ENCODE results near the gene FAAP20.

The FAAP20 gene

DNA sequence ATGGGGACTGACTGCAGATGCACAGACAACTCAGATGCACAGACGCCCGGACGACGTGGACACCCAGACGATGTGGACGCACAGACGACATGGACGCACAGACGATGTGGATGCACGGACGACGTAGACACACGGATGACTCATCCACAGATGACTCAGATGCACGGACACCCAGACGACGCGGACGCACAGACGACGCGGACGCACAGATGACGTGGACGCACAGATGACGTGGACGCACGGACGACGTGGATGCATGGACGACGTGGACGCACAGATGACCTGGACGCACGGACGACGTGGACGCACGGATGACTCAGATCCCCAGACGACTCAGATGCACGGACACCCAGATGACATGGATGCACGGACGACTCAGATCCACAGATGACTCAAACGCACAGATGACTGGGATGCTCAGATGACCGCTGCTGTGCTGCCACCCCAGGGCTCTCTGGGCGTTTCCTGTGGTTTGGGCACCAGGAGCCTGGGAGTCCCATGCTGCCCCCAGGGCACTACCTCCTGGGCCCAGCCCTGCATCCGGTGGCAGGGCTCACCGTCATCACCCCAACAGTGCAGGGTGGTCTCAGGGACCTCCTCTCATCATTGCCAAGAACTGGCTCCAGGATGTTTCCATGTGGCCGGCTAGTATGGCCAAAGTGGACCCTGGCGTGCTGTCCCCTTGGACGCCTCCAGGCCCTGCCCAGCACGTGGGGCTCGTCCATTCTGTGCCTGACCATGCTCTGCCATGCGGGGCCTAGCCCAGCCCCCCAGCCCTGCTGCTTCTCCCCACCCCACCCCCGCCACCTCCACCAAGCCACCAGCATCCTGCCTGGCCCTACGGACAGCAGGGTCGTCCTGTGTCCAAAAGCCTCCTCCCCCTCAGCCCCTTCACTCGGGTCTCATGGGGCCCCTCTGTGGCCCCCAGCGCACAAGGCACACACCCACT lies 14.0 kb downstream of the FAAP20 start:
- DNase-seq, result peak in 1 of 56 donors; percentile 8

DNA sequence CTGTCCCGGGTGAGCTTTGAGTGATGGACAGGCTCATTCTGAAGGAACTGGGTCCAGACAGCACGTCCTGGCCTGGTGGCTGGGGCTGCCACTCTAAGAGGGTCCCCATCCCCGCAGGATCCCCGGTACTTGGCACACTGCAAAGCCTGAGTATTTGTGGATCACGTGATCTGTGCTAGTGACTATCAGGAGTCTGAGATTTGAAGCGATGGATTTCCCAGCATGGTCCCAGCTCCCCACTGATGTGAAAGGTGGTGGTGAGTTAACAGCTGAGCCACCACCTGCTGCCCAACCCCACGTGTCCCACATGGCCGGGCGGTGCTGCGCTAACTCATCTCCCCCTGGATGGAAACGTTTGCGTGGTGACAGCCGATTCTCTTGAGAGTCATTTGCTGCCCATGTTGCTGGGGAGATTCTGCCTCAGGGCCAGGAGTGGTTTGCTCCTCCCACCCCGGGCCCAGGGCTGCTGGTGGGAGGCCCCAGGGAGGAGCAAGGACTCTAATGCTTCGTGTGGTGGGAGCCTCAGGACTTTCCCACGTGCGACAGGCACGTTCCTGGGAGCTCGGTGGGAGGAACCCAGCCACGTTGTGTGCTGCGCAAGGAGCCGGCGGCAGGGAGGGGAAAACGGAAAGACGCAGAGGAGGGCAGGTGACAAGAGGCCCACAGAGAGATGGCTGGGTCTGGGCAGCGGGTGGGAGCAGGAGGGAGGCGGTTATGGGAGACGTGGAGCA lies 15.1 kb downstream of the FAAP20 start:
- peak in 13 of 56 donors; percentile 13 to 70 (median 37) for DNase-seq

DNA sequence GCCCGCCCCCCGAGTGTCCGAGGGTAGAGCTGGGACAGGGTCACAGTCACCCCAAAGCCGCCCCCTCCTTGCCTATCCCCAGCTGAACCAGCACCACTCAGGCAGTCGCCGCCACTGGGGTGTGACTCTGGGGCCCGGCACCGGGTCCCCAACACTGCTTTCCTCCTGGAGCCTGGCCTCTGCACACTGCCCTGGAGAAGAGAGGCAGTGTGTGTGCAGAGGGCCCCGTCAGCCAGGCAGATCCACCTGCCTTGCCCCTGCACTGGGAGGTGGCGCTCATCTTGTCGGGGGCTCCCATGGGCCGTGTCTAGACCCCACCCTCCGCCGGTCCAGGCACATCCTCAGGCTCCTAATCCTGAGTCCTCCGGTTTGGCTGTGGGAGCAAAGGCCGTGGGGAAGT lies 15.7 kb downstream of the FAAP20 start:
- no peak for DNase-seq

DNA sequence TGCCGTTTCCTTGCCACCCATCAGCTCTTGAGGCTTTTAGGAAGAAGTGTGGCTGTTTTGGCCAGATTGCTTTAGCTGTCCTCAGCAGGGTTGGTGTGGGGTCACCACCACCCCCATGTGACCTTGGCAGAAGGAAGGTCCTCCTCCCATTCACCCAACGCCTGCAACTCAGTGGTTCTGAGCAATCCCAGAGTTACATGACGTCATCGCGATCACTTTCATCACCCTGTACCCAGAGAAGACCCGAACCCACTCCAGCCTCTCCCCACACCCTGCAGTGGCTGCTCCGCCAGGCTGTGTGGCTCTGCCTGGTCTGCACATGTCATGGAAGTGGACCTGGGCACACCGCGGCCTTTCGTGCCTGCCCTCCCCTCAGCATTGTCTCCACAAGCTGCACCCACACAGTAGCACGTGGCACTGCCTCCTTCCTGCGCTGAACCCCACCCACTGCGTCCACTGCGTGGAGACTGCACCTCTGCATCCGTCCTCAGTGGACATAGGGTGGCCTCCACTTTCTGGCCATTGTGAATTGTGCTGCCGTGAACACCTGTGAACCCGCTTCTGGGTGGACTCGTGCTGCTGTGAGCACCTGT lies 16.5 kb downstream of the FAAP20 start:
- DNase-seq, result no peak

DNA sequence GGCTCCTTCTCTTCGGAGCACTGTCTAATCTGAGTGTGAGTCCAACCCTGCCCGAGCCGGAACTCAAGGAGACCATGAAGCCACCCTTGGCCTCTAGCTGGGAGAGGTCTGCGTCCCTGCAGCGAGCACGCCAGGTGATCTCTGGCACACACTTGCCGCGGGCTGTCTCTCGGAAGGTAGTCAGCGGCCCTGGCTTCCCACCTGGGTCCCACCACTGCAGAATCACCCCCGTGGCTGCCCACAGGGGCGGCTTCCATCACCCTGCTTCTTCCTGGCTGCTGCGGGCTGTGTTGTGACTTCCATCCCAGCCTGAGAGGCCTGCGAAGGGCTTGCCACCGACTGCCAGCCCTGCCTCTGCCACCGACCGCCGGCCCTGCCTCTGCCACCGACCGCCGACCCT lies 17.0 kb downstream of the FAAP20 start:
- DNase-seq, result no peak

DNA sequence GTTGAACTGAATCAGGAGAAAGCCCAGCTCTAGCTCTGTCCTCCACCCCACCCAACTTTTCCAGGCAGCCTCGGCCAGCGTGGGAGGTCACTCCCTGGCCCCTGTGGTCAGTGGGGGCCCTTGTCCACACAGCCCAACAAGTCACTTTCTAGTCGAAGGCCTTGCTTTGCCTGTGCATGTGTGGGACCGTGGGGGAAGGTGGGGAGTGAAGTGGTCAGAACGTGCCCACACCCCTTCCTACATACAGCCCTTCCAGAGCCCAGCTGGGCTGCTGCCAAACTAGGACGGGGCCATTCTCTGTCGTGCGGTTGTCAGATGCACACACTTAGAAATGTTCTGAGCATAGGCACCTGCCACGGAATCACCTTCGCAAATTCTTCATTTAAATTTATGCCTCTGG lies 18.0 kb downstream of the FAAP20 start:
- no peak for DNase-seq

DNA sequence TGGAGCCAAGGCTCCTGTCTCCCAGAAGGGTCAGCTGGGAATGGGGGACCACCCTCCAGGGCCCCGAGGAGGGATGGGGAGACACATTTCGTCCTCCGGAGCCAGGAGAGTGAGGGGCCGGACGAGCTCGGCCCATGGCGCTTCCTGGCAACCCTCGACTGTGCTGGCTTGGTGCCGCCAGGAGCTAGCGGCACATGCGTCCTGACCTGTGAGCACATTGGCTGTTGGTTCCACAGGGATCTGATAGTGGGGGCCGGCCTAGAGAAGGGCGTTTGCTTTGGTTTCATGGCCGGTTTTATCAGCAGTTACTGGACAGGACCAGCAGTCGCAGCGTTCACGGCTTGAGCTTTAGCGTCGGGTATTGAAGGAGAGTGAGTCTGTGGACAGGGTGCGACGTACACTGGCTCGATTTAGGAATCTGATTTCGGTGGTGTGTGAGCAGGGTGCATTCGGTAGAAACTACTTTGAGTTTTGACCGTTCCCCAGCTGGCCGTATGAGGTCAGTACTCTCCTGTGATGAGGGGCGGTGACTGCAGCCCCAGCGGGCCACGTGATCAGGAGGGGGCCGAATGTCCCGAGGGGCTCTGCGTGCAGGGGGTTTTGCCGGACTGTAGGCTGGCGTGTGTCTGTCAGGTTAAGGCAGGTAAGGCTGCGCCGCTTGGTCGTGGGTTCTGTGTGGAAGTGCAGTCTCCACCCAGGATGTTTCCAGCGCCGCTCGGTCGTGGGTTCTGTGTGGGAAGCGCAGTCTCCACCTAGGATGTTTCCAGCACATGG lies 18.7 kb downstream of the FAAP20 start:
- no peak for DNase-seq

DNA sequence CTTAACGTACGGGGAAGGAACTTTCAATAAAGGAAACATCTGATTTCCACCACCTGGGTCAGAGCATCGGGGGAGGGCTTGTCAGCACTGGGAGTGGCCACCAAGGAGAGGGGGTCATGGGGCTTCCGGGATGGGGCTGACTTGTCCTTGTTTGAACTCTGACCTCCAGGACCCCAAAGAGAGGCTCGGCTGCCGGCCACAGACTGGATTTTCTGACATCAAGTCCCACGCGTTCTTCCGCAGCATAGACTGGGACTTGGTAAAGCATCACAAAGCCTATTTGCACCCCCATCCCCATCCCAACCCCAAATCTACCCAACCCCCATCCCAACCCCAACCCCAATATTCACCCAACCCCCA lies 19.5 kb downstream of the FAAP20 start:
- no peak for DNase-seq

DNA sequence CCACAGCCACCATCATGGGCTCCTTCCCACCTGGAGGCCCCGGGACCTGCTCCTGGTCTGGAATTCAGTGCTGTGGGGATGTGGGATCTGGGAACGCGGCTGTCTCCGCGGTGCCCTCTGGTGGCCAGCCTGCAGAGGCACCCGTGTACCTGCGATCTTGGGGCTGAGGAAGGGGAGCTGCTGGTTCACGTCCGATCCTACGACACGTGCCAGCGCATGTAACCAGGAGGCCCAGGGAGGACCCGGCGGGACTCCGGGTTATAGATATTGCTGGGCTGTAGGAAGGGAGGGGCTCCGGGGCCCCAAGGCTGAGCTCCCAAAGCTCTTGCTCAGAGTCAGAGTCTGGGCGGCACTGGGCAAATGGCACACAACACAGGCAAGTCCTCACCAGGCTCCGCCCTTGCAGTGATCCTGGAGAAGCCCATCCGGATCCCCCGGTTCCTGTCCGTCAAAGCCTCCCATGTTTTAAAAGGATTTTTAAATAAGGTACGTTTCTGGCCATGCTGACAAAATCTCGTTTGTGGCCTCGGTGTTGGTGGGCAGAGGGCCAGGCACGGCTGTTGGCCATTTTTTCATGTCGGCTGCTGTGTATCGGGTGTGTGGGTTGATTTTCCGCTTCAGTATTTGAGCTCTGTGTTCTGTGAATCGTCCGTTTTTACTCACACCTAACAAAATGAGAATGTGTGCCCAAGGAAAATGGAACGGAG lies 20.1 kb downstream of the FAAP20 start:
- DNase-seq, result peak in 31 of 56 donors; percentile 12 to 59 (median 36)

DNA sequence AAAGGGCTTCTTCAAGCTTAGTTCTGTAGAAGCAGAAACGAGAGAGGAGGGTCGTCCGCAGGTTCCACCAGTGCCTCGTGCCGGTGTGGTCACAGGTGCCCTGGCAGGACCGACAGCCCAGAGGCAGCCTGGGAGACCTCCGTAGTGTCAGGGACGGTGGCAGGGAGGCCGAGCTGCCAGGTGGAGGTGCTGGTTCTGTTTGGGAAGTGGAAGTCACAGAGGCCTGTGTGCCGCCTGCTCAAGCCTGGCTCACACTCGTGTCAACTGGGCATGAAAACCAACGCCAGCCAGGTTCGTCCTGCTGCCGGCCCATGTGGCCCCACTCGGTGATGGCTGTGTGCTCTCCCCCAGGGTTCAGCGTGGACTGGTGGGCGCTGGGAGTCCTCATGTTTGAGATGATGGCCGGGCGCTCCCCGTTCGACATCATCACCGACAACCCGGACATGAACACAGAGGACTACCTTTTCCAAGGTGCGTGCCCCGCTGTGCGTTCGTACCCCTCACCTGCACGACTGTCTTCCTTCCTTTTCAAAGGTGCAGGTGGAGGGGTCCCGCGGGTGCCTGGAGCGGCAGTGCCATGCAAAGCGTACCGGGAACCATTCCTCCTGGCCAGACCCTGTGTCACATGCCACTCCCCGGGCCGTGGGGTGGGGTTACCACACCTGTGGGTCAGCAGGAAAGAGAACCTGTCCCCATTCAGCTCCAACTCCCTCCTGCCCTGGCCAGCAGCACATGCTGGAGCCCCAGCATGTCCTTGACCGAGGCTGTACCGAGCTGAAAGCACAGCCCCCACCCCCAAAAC lies 20.8 kb downstream of the FAAP20 start:
- no peak for DNase-seq

DNA sequence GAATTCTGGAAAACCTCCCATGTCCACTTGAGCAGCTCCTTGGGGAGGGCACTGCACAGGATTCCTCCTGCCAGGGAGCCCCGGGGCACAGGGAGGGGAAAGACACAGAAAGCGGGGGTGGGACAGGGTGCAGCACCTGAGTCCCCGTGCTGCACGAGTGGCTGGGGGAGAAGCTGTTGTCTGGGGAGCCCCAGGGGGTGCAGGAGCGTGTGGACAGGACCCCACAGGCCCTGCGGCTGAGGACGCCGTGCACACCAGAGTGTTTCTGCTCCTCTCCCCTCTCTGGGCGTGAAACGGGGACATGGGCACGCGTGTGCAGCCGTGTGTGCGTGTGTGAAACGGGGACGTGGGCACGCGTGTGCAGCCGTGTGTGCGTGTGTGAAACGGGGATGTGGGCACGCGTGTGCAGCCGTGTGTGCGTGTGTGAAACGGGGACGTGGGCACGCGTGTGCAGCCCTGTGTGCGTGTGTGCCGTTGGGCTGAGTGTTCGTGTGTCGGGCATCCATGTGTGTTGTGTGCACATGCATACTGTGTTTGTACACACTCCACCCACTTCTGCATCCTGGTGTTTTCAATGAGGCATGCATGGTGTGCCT lies 21.9 kb downstream of the FAAP20 start:
- no peak for DNase-seq

DNA sequence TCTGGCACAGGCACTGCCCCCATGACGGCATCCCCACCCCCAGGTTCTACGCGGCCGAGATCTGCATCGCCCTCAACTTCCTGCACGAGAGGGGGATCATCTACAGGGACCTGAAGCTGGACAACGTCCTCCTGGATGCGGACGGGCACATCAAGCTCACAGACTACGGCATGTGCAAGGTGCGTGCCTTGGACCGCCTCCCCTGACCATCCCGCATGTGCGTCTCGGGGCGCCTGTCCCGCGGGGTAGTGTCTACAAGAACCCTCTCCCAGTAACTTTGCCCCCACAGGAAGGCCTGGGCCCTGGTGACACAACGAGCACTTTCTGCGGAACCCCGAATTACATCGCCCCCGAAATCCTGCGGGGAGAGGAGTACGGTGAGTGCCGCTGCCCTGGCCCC lies 22.6 kb downstream of the FAAP20 start:
- no peak for DNase-seq

DNA sequence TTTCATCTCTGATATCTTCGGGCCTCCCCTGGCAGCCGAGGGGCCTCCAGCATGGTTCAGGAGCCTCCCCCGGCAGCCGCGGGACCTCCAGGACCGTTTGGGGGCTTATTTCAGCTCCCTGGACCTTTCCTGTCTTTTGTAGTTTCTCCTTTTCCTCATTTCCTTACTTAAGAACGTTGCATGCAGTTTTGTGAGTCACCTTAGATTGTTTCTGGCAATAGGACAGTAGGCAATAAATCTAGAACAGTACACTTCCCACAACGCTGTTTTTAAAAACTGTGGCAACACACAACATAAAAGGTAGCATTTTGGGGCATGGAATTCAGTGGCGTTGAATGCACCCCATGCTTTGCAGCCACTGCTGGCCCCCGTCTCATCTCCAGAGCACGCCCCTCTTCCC lies 24.4 kb downstream of the FAAP20 start:
- DNase-seq, result no peak

DNA sequence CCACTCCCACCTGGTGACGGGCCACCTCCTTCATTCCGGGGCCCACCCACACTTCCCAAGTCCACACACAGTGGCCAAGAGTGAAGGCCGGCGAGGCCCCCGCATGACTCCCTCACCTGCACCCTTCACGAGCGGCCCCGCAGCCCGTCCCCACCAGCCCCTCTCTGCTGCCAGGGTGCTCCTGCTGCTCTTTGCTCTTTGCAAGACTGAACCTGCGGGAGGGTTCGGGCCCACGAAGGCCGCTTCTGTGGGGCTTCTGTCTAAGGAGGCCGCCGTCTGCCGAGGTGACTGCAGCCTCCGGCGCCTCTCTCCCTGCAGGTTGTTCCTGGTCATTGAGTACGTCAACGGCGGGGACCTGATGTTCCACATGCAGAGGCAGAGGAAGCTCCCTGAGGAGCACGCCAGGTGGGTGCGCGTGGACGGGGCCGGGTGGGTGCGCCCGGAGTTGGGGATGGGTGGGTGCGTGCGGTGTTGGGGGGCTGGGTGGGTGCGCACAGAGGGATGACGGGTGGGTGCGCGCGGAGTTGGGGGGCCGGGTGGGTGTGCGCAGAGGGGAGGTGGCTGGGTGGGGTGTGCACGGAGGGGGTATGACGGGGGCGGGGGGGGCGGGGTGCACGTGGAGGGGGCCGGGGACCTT lies 25.3 kb downstream of the FAAP20 start:
- no peak for DNase-seq

DNA sequence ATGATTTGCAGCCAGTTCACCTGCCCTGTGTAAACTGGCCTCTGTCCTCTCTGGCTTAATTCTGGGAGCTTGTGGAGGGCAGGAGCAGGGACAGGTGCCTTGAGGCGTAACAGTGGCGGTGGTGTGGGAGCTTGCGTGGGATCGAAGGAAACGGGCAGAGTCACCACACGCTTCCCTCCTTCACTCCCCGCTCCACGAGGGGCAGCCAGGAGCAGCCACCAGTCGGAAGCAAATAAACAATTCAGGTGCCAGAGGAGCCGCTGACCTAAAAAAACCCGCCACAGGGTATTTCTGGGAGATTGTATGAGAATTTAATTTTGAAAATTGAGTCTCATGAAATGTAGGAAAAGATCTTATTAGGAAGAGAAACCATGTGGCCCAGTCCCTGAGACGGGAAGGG lies 26.0 kb downstream of the FAAP20 start:
- DNase-seq, result no peak

DNA sequence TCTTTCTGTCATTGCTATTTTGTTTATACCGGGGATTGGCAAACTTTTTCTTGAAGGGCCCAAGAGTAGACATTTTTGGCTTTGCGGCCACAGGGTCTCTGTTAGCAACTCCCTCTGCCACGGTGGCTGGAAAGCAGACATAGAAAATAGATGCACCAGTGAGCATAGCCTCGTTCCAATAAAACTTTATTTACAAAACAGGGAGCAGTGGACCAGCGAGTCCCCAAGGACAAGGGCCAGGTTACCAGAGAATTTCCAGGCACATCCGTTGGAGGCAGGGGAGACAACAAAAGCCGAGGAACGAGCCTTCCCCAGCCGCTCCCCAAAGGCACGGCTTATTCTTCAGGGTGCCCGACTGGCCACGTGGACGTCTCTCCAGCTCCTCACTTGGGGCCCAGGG lies 26.5 kb downstream of the FAAP20 start:
- DNase-seq, result no peak

DNA sequence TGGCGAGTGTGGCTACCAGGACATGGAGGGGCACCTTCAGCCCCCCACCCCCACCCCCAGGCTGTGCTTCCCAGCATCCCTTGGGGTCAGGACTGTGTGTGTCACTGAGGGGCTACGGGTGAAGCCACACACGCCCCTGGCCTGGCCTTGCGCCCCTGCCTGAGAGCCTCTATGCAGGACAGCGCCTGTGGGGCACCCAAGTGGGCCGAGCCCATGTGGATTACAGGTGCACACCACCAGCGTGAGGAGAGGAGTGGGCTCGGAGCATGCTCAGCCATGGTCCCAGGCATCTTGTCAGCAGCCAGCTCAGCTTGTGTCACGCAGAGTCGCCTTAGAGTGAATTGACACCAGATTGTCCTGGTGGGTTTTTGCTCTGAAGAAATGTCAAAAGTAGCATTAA lies 27.9 kb downstream of the FAAP20 start:
- DNase-seq, result no peak

DNA sequence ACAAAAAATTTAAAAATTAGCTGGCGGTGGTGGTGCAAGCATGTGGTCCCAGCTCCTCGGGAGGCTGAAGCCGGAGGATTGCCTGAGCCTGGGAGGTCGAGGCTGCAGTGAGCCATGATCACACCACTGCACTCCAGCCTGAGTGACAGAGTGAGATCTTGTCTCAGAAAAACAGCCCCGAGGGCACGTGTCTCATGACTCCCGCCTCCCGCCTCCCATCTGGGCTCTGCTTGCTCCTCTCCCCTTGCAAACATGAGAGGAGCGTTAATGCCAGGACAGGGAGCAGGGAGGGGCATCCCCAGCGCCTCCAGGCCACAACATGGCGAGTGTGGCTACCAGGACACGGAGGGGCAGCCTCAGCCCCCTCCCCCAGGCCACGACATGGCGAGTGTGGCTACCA lies 28.3 kb downstream of the FAAP20 start:
- no peak for DNase-seq

DNA sequence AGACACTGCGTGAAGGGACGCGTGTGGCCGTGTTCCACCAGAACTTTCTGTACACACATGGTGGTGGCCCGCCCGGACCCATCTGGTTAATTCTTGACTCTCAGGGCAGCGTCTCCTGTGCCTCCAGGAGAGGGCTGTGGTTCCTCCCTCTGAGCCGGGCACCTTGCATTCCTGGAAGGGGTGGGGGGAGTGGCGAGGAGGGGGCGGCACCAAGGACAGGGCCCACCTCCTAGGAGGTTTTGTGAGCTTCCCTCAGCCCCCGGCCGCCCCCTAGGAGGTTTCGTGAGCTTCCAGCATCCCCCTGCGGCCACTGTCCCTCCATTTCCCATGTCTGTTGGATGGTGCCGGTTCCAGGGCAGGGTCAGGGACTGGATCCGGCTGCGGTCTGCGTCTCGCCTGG lies 28.9 kb downstream of the FAAP20 start:
- DNase-seq, result no peak
